Measurements from ENCODE around the gene MYO1A.

GRCh38 chr12:57098546-57098945 is 48.6 kb upstream of the MYO1A start:
- TF ChIP-seq, protein P1, sequence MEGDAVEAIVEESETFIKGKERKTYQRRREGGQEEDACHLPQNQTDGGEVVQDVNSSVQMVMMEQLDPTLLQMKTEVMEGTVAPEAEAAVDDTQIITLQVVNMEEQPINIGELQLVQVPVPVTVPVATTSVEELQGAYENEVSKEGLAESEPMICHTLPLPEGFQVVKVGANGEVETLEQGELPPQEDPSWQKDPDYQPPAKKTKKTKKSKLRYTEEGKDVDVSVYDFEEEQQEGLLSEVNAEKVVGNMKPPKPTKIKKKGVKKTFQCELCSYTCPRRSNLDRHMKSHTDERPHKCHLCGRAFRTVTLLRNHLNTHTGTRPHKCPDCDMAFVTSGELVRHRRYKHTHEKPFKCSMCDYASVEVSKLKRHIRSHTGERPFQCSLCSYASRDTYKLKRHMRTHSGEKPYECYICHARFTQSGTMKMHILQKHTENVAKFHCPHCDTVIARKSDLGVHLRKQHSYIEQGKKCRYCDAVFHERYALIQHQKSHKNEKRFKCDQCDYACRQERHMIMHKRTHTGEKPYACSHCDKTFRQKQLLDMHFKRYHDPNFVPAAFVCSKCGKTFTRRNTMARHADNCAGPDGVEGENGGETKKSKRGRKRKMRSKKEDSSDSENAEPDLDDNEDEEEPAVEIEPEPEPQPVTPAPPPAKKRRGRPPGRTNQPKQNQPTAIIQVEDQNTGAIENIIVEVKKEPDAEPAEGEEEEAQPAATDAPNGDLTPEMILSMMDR (IDR thresholded peaks at IDR 0.05; ENCODE audit: borderline replicate concordance, extremely low read depth, low read length, poor library complexity, severe bottlenecking): no peak
- no peak for TF ChIP-seq EZH2 (IDR thresholded peaks at IDR 0.05; ENCODE audit: borderline replicate concordance, low read depth, low read length, severe bottlenecking)

Measured in DND-41 (cell line).